NB4 (cell line): ENCODE results near the gene OFD1.

Source experiments
- DNase-seq: peaks from one replicate; pipeline ENCODE4 v3.0.0; 2010; ENCODE audit warnings: low read depth
- H3K4me3 ChIP-seq: one replicate; pipeline ENCODE4 v1.5.1; 2011; ENCODE audit warnings: mild to moderate bottlenecking, low read depth, low read length, moderate library complexity
- CTCF ChIP-seq: IDR thresholded peaks from one replicate; pipeline ENCODE4 v1.5.1; 2012; ENCODE audit warnings: low read depth, low read length
- MAX ChIP-seq: IDR thresholded peaks from 2 replicates; pipeline ENCODE4 v1.6.1; 2011; ENCODE audit warnings: low read depth, low read length
- MYC ChIP-seq: IDR thresholded peaks from 2 replicates; pipeline ENCODE4 v1.6.1; 2011; ENCODE audit warnings: low read depth, low read length
- POLR2A ChIP-seq: IDR thresholded peaks from 2 replicates; pipeline ENCODE4 v1.6.1; 2011; ENCODE audit warnings: mild to moderate bottlenecking; ENCODE audit not compliant: insufficient read length; ENCODE audit errors: extremely low read depth

OFD1 gene

GRCh38 chrX:13742397-13743176, 8.0 kb downstream of the OFD1 start:
- TF ChIP-seq MYC (no peak), POLR2A (no peak), MAX (no peak), CTCF (no peak)
- no peak overlapping the region for H3K4me3 ChIP-seq
- peak; percentile 34 for DNase-seq

- peak; percentile 67 for DNase-seq
Observed at GRCh38 chrX:13747836-13748235, 13.3 kb downstream of the OFD1 start.

GRCh38 chrX:13748486-13748885, 13.9 kb downstream of the OFD1 start:
- H3K4me3 ChIP-seq: no peak overlapping the region
- TF ChIP-seq MYC: no peak
- TF ChIP-seq MAX: no peak
- TF ChIP-seq CTCF: no peak
- no peak for TF ChIP-seq POLR2A
- DNase-seq: no peak

More at GRCh38 chrX:13747836-13748235, 13.3 kb downstream of the OFD1 start:
- no peak for TF ChIP-seq POLR2A
- TF ChIP-seq CTCF: peak; percentile 43
- no peak overlapping the region for H3K4me3 ChIP-seq

GRCh38 chrX:13750204-13750603, 15.7 kb downstream of the OFD1 start:
- no peak overlapping the region for H3K4me3 ChIP-seq
- TF ChIP-seq CTCF (peak; percentile 43), POLR2A (no peak)
- DNase-seq: peak; percentile 60

- peak; percentile 41 for DNase-seq
- no peak overlapping the region for H3K4me3 ChIP-seq
- TF ChIP-seq MYC (no peak), POLR2A (no peak), MAX (no peak), CTCF (no peak)
Observed at GRCh38 chrX:13750812-13751211, 16.3 kb downstream of the OFD1 start.

GRCh38 chrX:13752141-13752540, 17.6 kb downstream of the OFD1 start:
- H3K4me3 ChIP-seq: no peak overlapping the region
- TF ChIP-seq CTCF (no peak), MYC (no peak), POLR2A (no peak), MAX (no peak)
- no peak for DNase-seq
